D721Med (cell line): ENCODE results near the gene SPSB1.
A peak's percentile ranks its signal among the peaks of the same experiment; 100 is the strongest.

ENCODE experiments used
- DNase-seq: peaks from one replicate; pipeline ENCODE4 v3.0.0; 2011; ENCODE audit warnings: low spot score; ENCODE audit not compliant: insufficient read length
- FAIRE-seq: peaks from 2 replicates; lab custom pipeline; 2011; peaks lifted over from hg19 to GRCh38; lab: Jason Lieb, UNC
- CTCF ChIP-seq: IDR thresholded peaks from 2 replicates; pipeline ENCODE4 v1.5.1; 2012; ENCODE audit warnings: mild to moderate bottlenecking, control low read depth; ENCODE audit not compliant: insufficient read depth; ENCODE audit errors: missing control alignments

The SPSB1 gene

GRCh38 chr1:9286556-9286955, 6.1 kb upstream of the SPSB1 start:
- DNase-seq: no peak
- TF ChIP-seq CTCF: no peak
- FAIRE-seq: no peak

GRCh38 chr1:9289090-9289534, 3.6 kb upstream of the SPSB1 start:
- no peak for DNase-seq
- no peak for FAIRE-seq

GRCh38 chr1:9289711-9290485, 2.8 kb upstream of the SPSB1 start:
- no peak for DNase-seq
- FAIRE-seq: no peak
- TF ChIP-seq CTCF: no peak

More at GRCh38 chr1:9289090-9289534, 3.6 kb upstream of the SPSB1 start:
- TF ChIP-seq CTCF: peak; percentile 90

- TF ChIP-seq CTCF: no peak
- FAIRE-seq: no peak
- no peak for DNase-seq
Measured at GRCh38 chr1:9291914-9292360, 757 bp upstream of the SPSB1 start.

GRCh38 chr1:9293241-9293532, 493 bp downstream of the SPSB1 start:
- DNase-seq (no peak), FAIRE-seq (no peak)
- no peak for TF ChIP-seq CTCF

GRCh38 chr1:9293533-9294404, 1.1 kb downstream of the SPSB1 start:
- TF ChIP-seq CTCF: no peak
- no peak for DNase-seq
- no peak for FAIRE-seq
